Neuronal stem cell (in vitro differentiated cells): Measurements from ENCODE around the gene TMOD1.

Source experiments
- DNase-seq: peaks from one replicate; pipeline ENCODE4 v3.0.0-alpha.2; 2013; ENCODE audit warnings: low spot score
- H2AFZ ChIP-seq: one replicate; pipeline ENCODE4 v1.6.1; 2013; ENCODE audit warnings: mild to moderate bottlenecking, low read length, inconsistent platforms
- H2AK5ac ChIP-seq: 2 replicates; pipeline ENCODE4 v1.6.1; 2013; ENCODE audit warnings: low read depth, mild to moderate bottlenecking, inconsistent platforms, low read length, moderate library complexity, mixed read lengths
- H2BK120ac ChIP-seq: 2 replicates; pipeline ENCODE4 v1.6.1; 2013; ENCODE audit warnings: low read depth, mild to moderate bottlenecking, inconsistent platforms, low read length, moderate library complexity, mixed read lengths
- H2BK12ac ChIP-seq: one replicate; pipeline ENCODE4 v1.6.1; 2013; ENCODE audit warnings: low read length, inconsistent platforms
- H2BK15ac ChIP-seq: 2 replicates; pipeline ENCODE4 v1.6.1; 2013; ENCODE audit warnings: mild to moderate bottlenecking, low read length, inconsistent platforms, mixed read lengths
- H2BK5ac ChIP-seq: one replicate; pipeline ENCODE4 v1.6.1; 2013; ENCODE audit warnings: inconsistent platforms, mild to moderate bottlenecking, low read length, moderate library complexity
- H3K14ac ChIP-seq: one replicate; pipeline ENCODE4 v1.6.1; 2013; ENCODE audit warnings: low read length, inconsistent platforms
- H3K18ac ChIP-seq: 2 replicates; pipeline ENCODE4 v1.6.1; 2013; ENCODE audit warnings: low read length, inconsistent platforms
- H3K23ac ChIP-seq: 2 replicates; pipeline ENCODE4 v1.6.1; 2013; ENCODE audit warnings: low read depth, mild to moderate bottlenecking, mixed read lengths, low read length, inconsistent platforms; ENCODE audit not compliant: poor library complexity
- H3K27ac ChIP-seq: replicated peaks from 3 replicates; pipeline ENCODE4 v1.5.1; 2013; ENCODE audit warnings: low read length, inconsistent platforms
- H3K27me3 ChIP-seq, 3 experiments: 2 replicates each; pipeline ENCODE4 v1.6.1; 2013; ENCODE audit warnings: low read length in 3 of 3, mild to moderate bottlenecking in 2 of 3, inconsistent platforms in 1 of 3, low read depth in 1 of 3, mixed read lengths in 1 of 3, moderate library complexity in 1 of 3; ENCODE audit not compliant: control insufficient read depth in 3 of 3, insufficient read depth in 3 of 3
- H3K36me3 ChIP-seq, 2 donors: replicated peaks in 1 of 2; 2 replicates each; pipeline ENCODE4 v1.6.1; 2013; ENCODE audit warnings: low read length in 2 of 2; ENCODE audit not compliant: control insufficient read depth in 2 of 2, insufficient read depth in 2 of 2
- H3K4ac ChIP-seq: 2 replicates; pipeline ENCODE4 v1.6.1; 2013; ENCODE audit warnings: inconsistent platforms, mild to moderate bottlenecking, low read length, moderate library complexity
- H3K4me1 ChIP-seq, 2 donors: 1 replicate in 1 of 2; 2 replicates in 1 of 2; pipeline ENCODE4 v1.6.1; 2013; ENCODE audit warnings: low read length in 2 of 2, low read depth in 1 of 2; ENCODE audit not compliant: control insufficient read depth in 2 of 2, insufficient read depth in 1 of 2
- H3K4me2 ChIP-seq: one replicate; pipeline ENCODE4 v1.6.1; 2013; ENCODE audit warnings: mild to moderate bottlenecking, low read length, inconsistent platforms; ENCODE audit not compliant: insufficient read depth, poor library complexity, severe bottlenecking
- H3K4me3 ChIP-seq, 2 donors: 2 replicates each; pipeline ENCODE4 v1.5.1; 2013; ENCODE audit warnings: low read length in 2 of 2, mild to moderate bottlenecking in 2 of 2, inconsistent platforms in 1 of 2, moderate library complexity in 1 of 2
- H3K79me1 ChIP-seq: one replicate; pipeline ENCODE4 v1.6.1; 2013; ENCODE audit warnings: low read depth, mild to moderate bottlenecking, inconsistent platforms, low read length, moderate library complexity
- H3K9ac ChIP-seq: one replicate; pipeline ENCODE4 v1.6.1; 2013; ENCODE audit warnings: mild to moderate bottlenecking, low read depth, low read length, inconsistent platforms; ENCODE audit not compliant: poor library complexity
- H3K9me3 ChIP-seq, 2 donors: replicated peaks in 1 of 2; 2 replicates each; pipeline versions ENCODE3 to v1.6.1; 2013; ENCODE audit warnings: low read length in 2 of 2, mild to moderate bottlenecking in 2 of 2, inconsistent platforms in 1 of 2, low read depth in 1 of 2, mixed read lengths in 1 of 2, moderate library complexity in 1 of 2; ENCODE audit not compliant: control insufficient read depth in 2 of 2, insufficient read depth in 1 of 2
- H4K8ac ChIP-seq: one replicate; pipeline ENCODE4 v1.6.1; 2013; ENCODE audit warnings: low read depth, mild to moderate bottlenecking, inconsistent platforms, low read length, moderate library complexity
- H4K91ac ChIP-seq: one replicate; pipeline ENCODE4 v1.6.1; 2013; ENCODE audit warnings: low read length, low read depth, mild to moderate bottlenecking, inconsistent platforms; ENCODE audit not compliant: poor library complexity
- WGBS, 2 donors: extraction: QIAGEN DNeasy Blood & Tissue Kit; methylation state at CpG; one replicate each; pipeline ENCODE4 v1.1.7; 2013; ENCODE audit warnings: missing lambda C conversion rate in 2 of 2, mixed read lengths in 1 of 2; ENCODE audit not compliant: insufficient read length in 2 of 2, insufficient replicate concordance in 1 of 2; ENCODE audit errors: extremely low coverage in 2 of 2; 5-methylcytosine and 5-hydroxymethylcytosine counted together

The TMOD1 gene

GRCh38 chr9:97521576-97522333 lies 20.3 kb downstream of the TMOD1 start:
- Histone ChIP-seq H3K4me1 (peaks cover 0 to 3% of the 10 kb centered on the region in 2 donors), H3K18ac (no peak overlapping the region), H3K27ac (no peak overlapping the region), H3K14ac (no peak overlapping the region), H3K9ac (no peak overlapping the region), H3K27me3 (peaks cover 0 to 51% (median 0%) of the 10 kb centered on the region in 3 experiments), H4K91ac (no peak overlapping the region), H3K4ac (no peak overlapping the region), H3K79me1 (no peaks in the 10 kb centered on the region), H3K9me3 (no peaks in the 10 kb centered on the region), H2BK12ac (no peak overlapping the region), H3K23ac (no peak overlapping the region), H3K36me3 (no peaks in the 10 kb centered on the region), H2BK120ac (no peak overlapping the region), H2AK5ac (no peak overlapping the region), H2AFZ (no peak overlapping the region), H2BK5ac (no peak overlapping the region), H3K4me3 (no peak overlapping the region), H2BK15ac (no peak overlapping the region), H3K4me2 (no peak overlapping the region), H4K8ac (no peak overlapping the region)
- DNase-seq = no peak
- WGBS, 2 donors = no CpG with 5 or more reads among the region's 10 CpGs

GRCh38 chr9:97524424-97524823 lies 23.0 kb downstream of the TMOD1 start:
- Histone ChIP-seq H2BK12ac (no peak overlapping the region), H3K4me3 (no peak overlapping the region), H3K9ac (no peak overlapping the region), H3K14ac (no peak overlapping the region), H2AFZ (no peak overlapping the region), H3K4ac (no peak overlapping the region), H3K9me3 (no peaks in the 10 kb centered on the region), H2BK15ac (no peak overlapping the region), H3K4me1 (peaks cover 0 to 16% of the 10 kb centered on the region in 2 donors), H3K23ac (no peak overlapping the region), H3K27ac (no peak overlapping the region), H3K79me1 (no peaks in the 10 kb centered on the region), H4K8ac (no peak overlapping the region), H2AK5ac (no peak overlapping the region), H3K4me2 (no peak overlapping the region), H3K36me3 (no peaks in the 10 kb centered on the region), H4K91ac (no peak overlapping the region), H2BK120ac (no peak overlapping the region), H2BK5ac (no peak overlapping the region), H3K27me3 (peaks cover 0 to 72% (median 2%) of the 10 kb centered on the region in 3 experiments), H3K18ac (no peak overlapping the region)
- no CpG with 5 or more reads among the region's 4 CpGs for WGBS, 2 donors
- no peak for DNase-seq

- Histone ChIP-seq H3K79me1 (no peaks in the 10 kb centered on the region), H3K27me3 (peaks cover 0 to 71% (median 2%) of the 10 kb centered on the region in 3 experiments)
Measured at GRCh38 chr9:97525451-97525850, 24.0 kb downstream of the TMOD1 start.

GRCh38 chr9:97526895-97527575 lies 25.6 kb downstream of the TMOD1 start:
- Histone ChIP-seq H3K36me3 (no peaks in the 10 kb centered on the region), H3K79me1 (no peaks in the 10 kb centered on the region), H3K9me3 (no peaks in the 10 kb centered on the region), H3K23ac (no peak overlapping the region), H3K4ac (no peak overlapping the region), H3K18ac (no peak overlapping the region), H2BK12ac (no peak overlapping the region), H3K9ac (no peak overlapping the region), H2AK5ac (no peak overlapping the region), H4K91ac (no peak overlapping the region), H3K14ac (no peak overlapping the region), H3K4me1 (peaks cover 0 to 16% of the 10 kb centered on the region in 2 donors), H3K27me3 (peaks cover 0 to 56% (median 2%) of the 10 kb centered on the region in 3 experiments), H3K27ac (no peak overlapping the region), H2BK5ac (no peak overlapping the region), H2AFZ (no peak overlapping the region), H4K8ac (no peak overlapping the region), H2BK120ac (no peak overlapping the region), H2BK15ac (no peak overlapping the region), H3K4me3 (no peak overlapping the region), H3K4me2 (no peak overlapping the region)
- no peak for DNase-seq
- WGBS, 2 donors = no CpG with 5 or more reads among the region's 7 CpGs

More at GRCh38 chr9:97525451-97525850, 24.0 kb downstream of the TMOD1 start:
- no peak overlapping the region for H2BK120ac ChIP-seq
- DNase-seq = no peak
- H3K9me3 ChIP-seq = no peaks in the 10 kb centered on the region
- H3K27ac ChIP-seq = no peak overlapping the region
- no peak overlapping the region for H3K4me3 ChIP-seq
- H2BK12ac ChIP-seq = no peak overlapping the region
- H3K14ac ChIP-seq = no peak overlapping the region
- WGBS, 2 donors = no CpG with 5 or more reads among the region's 2 CpGs
- H3K23ac ChIP-seq = no peak overlapping the region
- no peak overlapping the region for H2AFZ ChIP-seq
- no peak overlapping the region for H3K4ac ChIP-seq
- no peak overlapping the region for H3K18ac ChIP-seq
- H3K36me3 ChIP-seq = no peaks in the 10 kb centered on the region
- no peak overlapping the region for H4K91ac ChIP-seq
- peaks cover 0 to 16% of the 10 kb centered on the region in 2 donors for H3K4me1 ChIP-seq
- H4K8ac ChIP-seq = no peak overlapping the region
- H3K9ac ChIP-seq = no peak overlapping the region
- H2BK5ac ChIP-seq = no peak overlapping the region
- no peak overlapping the region for H3K4me2 ChIP-seq
- H2BK15ac ChIP-seq = no peak overlapping the region
- no peak overlapping the region for H2AK5ac ChIP-seq
